Natural killer cell (primary cell): ENCODE measurements around the gene EPB41L5. TPM values are rescaled to one million over a fixed set of nuclear protein-coding genes. Genes with fewer than 3 reads are reported as not detected.
"Not testable (repeated sequence)": the region's sequence is repeated elsewhere in the genome, so short reads cannot be mapped to it uniquely, and the experiment has no call there.

Experiments used
- ATAC-seq, 3 donors: fragments of 150-1000 bp in 2 of 3; fragments of 200-7000 bp in 1 of 3; cut with Tn5 transposase; 1 replicate in 1 of 3; 2 replicates in 2 of 3; pipeline ENCODE4 v1.10.0; 2021; ENCODE audit warnings: mild to moderate bottlenecking in 2 of 3, moderate library complexity in 2 of 3
- DNase-seq, 2 donors: peaks; one replicate each; pipeline versions ENCODE4 v3.0.0 to v3.0.0-alpha.2; 2013 to 2021; ENCODE audit warnings: mixed read lengths in 1 of 2
- H3K27ac ChIP-seq: one replicate; pipeline ENCODE4 v1.5.1; 2013; ENCODE audit warnings: mild to moderate bottlenecking, low read length
- H3K27me3 ChIP-seq: one replicate; pipeline ENCODE4 v1.6.1; 2013; ENCODE audit warnings: low read length; ENCODE audit not compliant: control insufficient read depth, insufficient read depth
- H3K36me3 ChIP-seq: one replicate; pipeline ENCODE4 v1.6.1; 2013; ENCODE audit warnings: low read length; ENCODE audit not compliant: control insufficient read depth, insufficient read depth
- H3K4me1 ChIP-seq: one replicate; pipeline ENCODE4 v1.6.1; 2013; ENCODE audit warnings: low read length; ENCODE audit not compliant: control insufficient read depth, insufficient read depth
- H3K4me3 ChIP-seq: one replicate; pipeline ENCODE4 v1.5.1; 2013; ENCODE audit warnings: low read length
- H3K9me3 ChIP-seq: one replicate; pipeline ENCODE4 v1.6.1; 2013; ENCODE audit warnings: low read length; ENCODE audit not compliant: control insufficient read depth, insufficient read depth
- H3K27ac Mint-ChIP-seq, 2 donors: one replicate each; pipeline ENCODE4 v1.8.0; 2022; ENCODE audit warnings: mild to moderate bottlenecking in 2 of 2, mixed read lengths in 2 of 2, moderate library complexity in 1 of 2
- H3K27me3 Mint-ChIP-seq, 2 donors: one replicate each; pipeline ENCODE4 v1.8.0; 2022; ENCODE audit warnings: low read depth in 2 of 2, mixed read lengths in 2 of 2
- H3K36me3 Mint-ChIP-seq: one replicate; pipeline ENCODE4 v1.8.0; 2022; ENCODE audit warnings: mixed read lengths
- H3K4me1 Mint-ChIP-seq, 2 donors: one replicate each; pipeline ENCODE4 v1.8.0; 2022; ENCODE audit warnings: mixed read lengths in 2 of 2
- H3K4me3 Mint-ChIP-seq: one replicate; pipeline ENCODE4 v1.8.0; 2022; ENCODE audit warnings: mild to moderate bottlenecking, moderate library complexity, mixed read lengths
- H3K9me3 Mint-ChIP-seq, 2 donors: one replicate each; pipeline ENCODE4 v1.8.0; 2022; ENCODE audit warnings: mixed read lengths in 2 of 2
- WGBS: methylation state at CpG from one replicate; pipeline ENCODE4 v1.1.7; 2013; ENCODE audit warnings: missing lambda C conversion rate; ENCODE audit not compliant: insufficient coverage; 5-methylcytosine and 5-hydroxymethylcytosine counted together
- intact Hi-C: fragments of 100-400 bp; cut with micrococcal nuclease; formaldehyde crosslinking; loops from one replicate; pipeline ENCODE4 v1.14.2; 2022
- total RNA-seq, 4 donors: library from RNA; stranded (reverse); fragments of 120-200 nt in 1 of 4; gene quantifications; one replicate each; pipeline versions ENCODE4 v1.2.3 to v1.2.4, GENCODE V29; 2013 to 2022
- TF ChIP-seq, protein P1 (sequence below): fragments of 200-600 bp; IDR thresholded peaks from one replicate; pipeline ENCODE4 v1.8.0; 2022; ENCODE audit warnings: antibody characterized with exemption

The EPB41L5 gene
- total RNA-seq, 3 donors from 2014 or later (not counting 1 experiment from before 2014, with no cell fraction given) = 3.0 to 8.5 (median 3.6) TPM

DNA sequence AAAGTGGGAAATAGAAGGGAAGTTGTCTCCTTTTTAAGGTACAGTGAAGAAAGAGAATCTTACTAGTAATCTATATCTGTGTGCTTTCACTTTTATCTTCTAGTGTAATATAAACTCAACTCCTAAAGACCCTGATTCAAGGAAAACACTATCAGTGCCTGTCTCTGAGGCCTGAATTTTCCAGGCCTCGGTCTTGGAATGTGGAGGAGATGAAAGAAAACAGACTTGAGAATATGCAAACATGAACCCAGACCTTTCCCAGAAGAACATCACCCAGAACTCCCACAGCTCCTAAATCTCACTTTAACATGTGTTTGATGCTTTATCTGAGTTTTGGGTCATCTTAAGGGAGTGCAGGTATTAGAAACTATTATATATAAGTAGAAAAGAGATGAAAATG is 51.8 kb downstream of the EPB41L5 start:
- WGBS = no CpG with 5 or more reads among the region's 1 CpG
- H3K4me3 Mint-ChIP-seq = no peak overlapping the region
- intact Hi-C loops = no loop called here
- no peak overlapping the region for H3K27ac ChIP-seq
- no peaks in the 10 kb centered on the region for H3K9me3 Mint-ChIP-seq
- no peaks in the 10 kb centered on the region for H3K27me3 ChIP-seq
- H3K36me3 Mint-ChIP-seq = no peaks in the 10 kb centered on the region
- no peak overlapping the region for H3K27ac Mint-ChIP-seq
- ATAC-seq (no peak), DNase-seq (no peak)
- TF ChIP-seq, protein P1, sequence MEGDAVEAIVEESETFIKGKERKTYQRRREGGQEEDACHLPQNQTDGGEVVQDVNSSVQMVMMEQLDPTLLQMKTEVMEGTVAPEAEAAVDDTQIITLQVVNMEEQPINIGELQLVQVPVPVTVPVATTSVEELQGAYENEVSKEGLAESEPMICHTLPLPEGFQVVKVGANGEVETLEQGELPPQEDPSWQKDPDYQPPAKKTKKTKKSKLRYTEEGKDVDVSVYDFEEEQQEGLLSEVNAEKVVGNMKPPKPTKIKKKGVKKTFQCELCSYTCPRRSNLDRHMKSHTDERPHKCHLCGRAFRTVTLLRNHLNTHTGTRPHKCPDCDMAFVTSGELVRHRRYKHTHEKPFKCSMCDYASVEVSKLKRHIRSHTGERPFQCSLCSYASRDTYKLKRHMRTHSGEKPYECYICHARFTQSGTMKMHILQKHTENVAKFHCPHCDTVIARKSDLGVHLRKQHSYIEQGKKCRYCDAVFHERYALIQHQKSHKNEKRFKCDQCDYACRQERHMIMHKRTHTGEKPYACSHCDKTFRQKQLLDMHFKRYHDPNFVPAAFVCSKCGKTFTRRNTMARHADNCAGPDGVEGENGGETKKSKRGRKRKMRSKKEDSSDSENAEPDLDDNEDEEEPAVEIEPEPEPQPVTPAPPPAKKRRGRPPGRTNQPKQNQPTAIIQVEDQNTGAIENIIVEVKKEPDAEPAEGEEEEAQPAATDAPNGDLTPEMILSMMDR = no peak
- H3K9me3 ChIP-seq = no peaks in the 10 kb centered on the region
- H3K4me1 Mint-ChIP-seq = no peaks in the 10 kb centered on the region
- H3K36me3 ChIP-seq = no peaks in the 10 kb centered on the region
- no peak overlapping the region for H3K4me3 ChIP-seq
- no peaks in the 10 kb centered on the region for H3K4me1 ChIP-seq
- peaks cover 0 to 4% of the 10 kb centered on the region in 2 donors for H3K27me3 Mint-ChIP-seq

DNA sequence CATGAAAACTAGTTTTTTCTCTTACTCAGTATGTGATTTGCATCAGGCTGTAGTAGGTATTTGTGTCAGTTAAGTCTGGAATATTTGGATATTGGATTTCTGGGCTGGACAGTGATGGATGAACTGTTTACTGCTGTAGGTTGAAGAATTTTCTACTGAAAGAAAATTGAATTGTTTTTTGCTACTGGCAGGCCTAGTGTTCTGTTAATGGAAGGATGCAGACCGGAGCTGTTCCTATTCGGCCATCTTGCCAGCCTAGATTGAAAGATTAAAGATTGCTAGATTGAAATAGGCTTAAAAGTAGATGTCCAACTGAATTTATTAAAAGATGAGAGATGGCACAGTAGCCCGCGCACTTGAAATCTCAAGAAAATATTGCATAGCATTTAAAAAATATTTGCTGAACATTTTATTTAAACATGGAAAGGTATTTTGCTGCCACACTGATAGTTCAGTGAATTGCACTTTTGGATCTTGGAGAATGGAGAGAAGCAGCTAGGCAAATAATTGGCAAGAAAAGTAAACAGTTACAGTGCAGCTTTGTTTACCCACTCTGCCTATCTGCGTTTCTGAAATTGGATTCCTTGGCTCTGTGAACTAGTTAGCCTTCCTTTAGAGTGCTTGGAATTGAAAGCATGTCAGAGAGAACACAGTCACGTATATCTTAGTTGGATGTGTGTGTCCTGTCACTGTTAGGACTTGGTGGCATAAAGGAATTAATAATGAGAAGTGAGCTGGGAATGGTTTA is 54.1 kb downstream of the EPB41L5 start:
- 96% methylated on average over 6 of the region's 6 CpGs for WGBS
- no peaks in the 10 kb centered on the region for H3K9me3 Mint-ChIP-seq

GRCh38 chr2:120068040-120068658 is 55.3 kb downstream of the EPB41L5 start:
- intact Hi-C loops, H3K4me1 ChIP-seq, H3K9me3 Mint-ChIP-seq, ATAC-seq, H3K9me3 ChIP-seq, H3K36me3 Mint-ChIP-seq, H3K27ac Mint-ChIP-seq, H3K27me3 ChIP-seq, H3K4me3 ChIP-seq, H3K27ac ChIP-seq, H3K4me1 Mint-ChIP-seq, DNase-seq, H3K36me3 ChIP-seq, H3K4me3 Mint-ChIP-seq: not testable (repeated sequence)
- 95% methylated on average over 19 of the region's 20 CpGs for WGBS
- H3K27me3 Mint-ChIP-seq = peaks cover 0 to 14% of the 10 kb centered on the region in 2 donors

More for the DNA sequence above, 54.1 kb downstream of the EPB41L5 start:
- no peak overlapping the region for H3K4me3 Mint-ChIP-seq
- no peaks in the 10 kb centered on the region for H3K27me3 ChIP-seq
- H3K36me3 Mint-ChIP-seq = no peaks in the 10 kb centered on the region
- no peaks in the 10 kb centered on the region for H3K4me1 Mint-ChIP-seq
- ATAC-seq = no peak
- no peaks in the 10 kb centered on the region for H3K36me3 ChIP-seq
- no peak overlapping the region for H3K27ac Mint-ChIP-seq
- peaks cover 0 to 14% of the 10 kb centered on the region in 2 donors for H3K27me3 Mint-ChIP-seq
- no peak overlapping the region for H3K27ac ChIP-seq
- TF ChIP-seq, protein P1 = no peak
- intact Hi-C loops = no loop called here
- H3K4me1 ChIP-seq = no peaks in the 10 kb centered on the region
- H3K9me3 ChIP-seq = no peaks in the 10 kb centered on the region
- DNase-seq = no peak
- H3K4me3 ChIP-seq = no peak overlapping the region

- Histone ChIP-seq H3K4me1 (no peaks in the 10 kb centered on the region), H3K27ac (no peak overlapping the region), H3K27me3 (no peaks in the 10 kb centered on the region), H3K9me3 (no peaks in the 10 kb centered on the region), H3K4me3 (no peak overlapping the region), H3K36me3 (no peaks in the 10 kb centered on the region)
- intact Hi-C loops = no loop called here
- Mint-ChIP-seq H3K4me3 (no peak overlapping the region), H3K4me1 (no peaks in the 10 kb centered on the region), H3K27me3 (peaks cover 0 to 5% of the 10 kb centered on the region in 2 donors), H3K27ac (no peak overlapping the region), H3K36me3 (no peaks in the 10 kb centered on the region), H3K9me3 (no peaks in the 10 kb centered on the region)
- ATAC-seq (no peak), DNase-seq (no peak)
- TF ChIP-seq, protein P1 = no peak
- no CpG with 5 or more reads among the region's 1 CpG for WGBS
Observed at GRCh38 chr2:120075545-120075944, 62.7 kb downstream of the EPB41L5 start.
